Prostate gland (tissue), 2 donors: Measurements from ENCODE around the gene TP53I11.

Experiments used
- POLR2A ChIP-seq: fragments of 450-650 bp; IDR thresholded peaks from one replicate; pipeline ENCODE4 v1.6.1; 2016; ENCODE audit warnings: antibody characterized with exemption, mild to moderate bottlenecking
- TF ChIP-seq, protein P1 (sequence below), 4 experiments: fragments of 200-600 bp in 2 of 4; fragments of 450-650 bp in 2 of 4; sonication (generic) in 2 of 4; IDR thresholded peaks; 1 replicate in 3 of 4; 2 replicates in 1 of 4; pipeline ENCODE4 v1.5.1; 2016 to 2019; ENCODE audit warnings: antibody characterized with exemption in 4 of 4, mild to moderate bottlenecking in 2 of 4, moderate library complexity in 2 of 4

DNA sequence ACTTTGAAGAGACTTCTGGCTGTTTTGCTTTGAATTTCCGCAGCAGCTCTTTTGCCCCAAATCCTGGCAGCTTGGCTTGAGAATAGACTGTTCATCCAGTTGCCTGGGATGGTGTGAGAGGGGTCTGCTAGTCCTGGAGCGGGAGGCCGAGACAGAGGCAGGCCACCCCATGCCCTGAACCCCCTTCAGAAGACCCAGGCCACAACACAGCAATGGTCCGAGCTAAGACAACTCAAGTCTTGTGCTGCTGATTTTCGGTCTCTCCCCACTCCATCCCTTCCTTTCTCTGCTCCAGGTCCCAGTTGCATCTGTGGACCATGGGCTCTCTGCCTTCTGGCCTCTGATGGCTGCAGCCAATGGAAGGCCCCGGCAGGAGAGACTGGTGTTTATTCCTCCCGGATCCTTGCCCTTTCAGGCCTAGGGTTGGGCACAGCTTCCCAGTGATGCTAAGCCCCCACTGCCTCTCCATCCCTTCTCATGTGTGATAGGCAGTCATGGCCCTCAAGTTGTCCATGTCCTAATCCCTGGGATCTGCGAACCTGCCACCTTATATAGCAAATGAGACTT, 31.9 kb upstream of the TP53I11 start:
- TF ChIP-seq, protein P1, sequence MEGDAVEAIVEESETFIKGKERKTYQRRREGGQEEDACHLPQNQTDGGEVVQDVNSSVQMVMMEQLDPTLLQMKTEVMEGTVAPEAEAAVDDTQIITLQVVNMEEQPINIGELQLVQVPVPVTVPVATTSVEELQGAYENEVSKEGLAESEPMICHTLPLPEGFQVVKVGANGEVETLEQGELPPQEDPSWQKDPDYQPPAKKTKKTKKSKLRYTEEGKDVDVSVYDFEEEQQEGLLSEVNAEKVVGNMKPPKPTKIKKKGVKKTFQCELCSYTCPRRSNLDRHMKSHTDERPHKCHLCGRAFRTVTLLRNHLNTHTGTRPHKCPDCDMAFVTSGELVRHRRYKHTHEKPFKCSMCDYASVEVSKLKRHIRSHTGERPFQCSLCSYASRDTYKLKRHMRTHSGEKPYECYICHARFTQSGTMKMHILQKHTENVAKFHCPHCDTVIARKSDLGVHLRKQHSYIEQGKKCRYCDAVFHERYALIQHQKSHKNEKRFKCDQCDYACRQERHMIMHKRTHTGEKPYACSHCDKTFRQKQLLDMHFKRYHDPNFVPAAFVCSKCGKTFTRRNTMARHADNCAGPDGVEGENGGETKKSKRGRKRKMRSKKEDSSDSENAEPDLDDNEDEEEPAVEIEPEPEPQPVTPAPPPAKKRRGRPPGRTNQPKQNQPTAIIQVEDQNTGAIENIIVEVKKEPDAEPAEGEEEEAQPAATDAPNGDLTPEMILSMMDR (IDR thresholded peaks at IDR 0.05): no peak
- no peak for TF ChIP-seq POLR2A
